Endodermal cell (in vitro differentiated cells): ENCODE measurements around the gene CSNK2A1. TPM values are rescaled to one million over a fixed set of nuclear protein-coding genes. Genes with fewer than 3 reads are reported as not detected.
A peak's percentile ranks its signal among the peaks of the same experiment; 100 is the strongest.

Source experiments
- DNase-seq: peaks from one replicate; pipeline ENCODE4 v3.0.0-alpha.2; 2017
- H3K27ac ChIP-seq: 2 replicates; pipeline ENCODE4 v1.5.1; 2013; ENCODE audit warnings: mild to moderate bottlenecking, low read depth, low read length, moderate library complexity
- H3K27me3 ChIP-seq: 2 replicates; pipeline ENCODE4 v1.6.1; 2013; ENCODE audit warnings: mild to moderate bottlenecking, low read length, moderate library complexity; ENCODE audit not compliant: insufficient read depth, control insufficient read depth, poor library complexity, severe bottlenecking
- H3K36me3 ChIP-seq: 2 replicates; pipeline ENCODE4 v1.7.0; 2013; ENCODE audit warnings: mild to moderate bottlenecking, low read length, moderate library complexity; ENCODE audit not compliant: control insufficient read depth, insufficient read depth
- H3K4me1 ChIP-seq: one replicate; pipeline ENCODE4 v1.7.0; 2013; ENCODE audit warnings: low read length; ENCODE audit not compliant: control insufficient read depth, insufficient read depth
- H3K4me3 ChIP-seq: 2 replicates; pipeline ENCODE4 v1.5.1; 2013; ENCODE audit warnings: mild to moderate bottlenecking, low read length, moderate library complexity
- H3K9ac ChIP-seq: 2 replicates; pipeline ENCODE4 v1.6.1; 2013; ENCODE audit warnings: mild to moderate bottlenecking, low read length, moderate library complexity; ENCODE audit not compliant: poor library complexity, severe bottlenecking; ENCODE audit errors: extremely low read depth
- H3K9me3 ChIP-seq: 2 replicates; pipeline ENCODE4 v1.6.1; 2013; ENCODE audit warnings: mild to moderate bottlenecking, low read length, moderate library complexity; ENCODE audit not compliant: control insufficient read depth
- H3K27ac Mint-ChIP-seq: 2 replicates; pipeline ENCODE4 v1.8.0; 2020; ENCODE audit warnings: mixed read lengths
- H3K27me3 Mint-ChIP-seq: 2 replicates; pipeline ENCODE4 v1.8.0; 2021; ENCODE audit warnings: mild to moderate bottlenecking, mixed read lengths; ENCODE audit not compliant: insufficient read depth
- H3K36me3 Mint-ChIP-seq: 2 replicates; pipeline ENCODE4 v1.8.0; 2020; ENCODE audit warnings: low read depth, mixed read lengths
- H3K4me1 Mint-ChIP-seq: 2 replicates; pipeline ENCODE4 v1.8.0; 2020; ENCODE audit warnings: mixed read lengths
- H3K4me3 Mint-ChIP-seq: 2 replicates; pipeline ENCODE4 v1.8.0; 2020; ENCODE audit warnings: mild to moderate bottlenecking, moderate library complexity, mixed read lengths
- H3K9me3 Mint-ChIP-seq: 2 replicates; pipeline ENCODE4 v1.8.0; 2020; ENCODE audit warnings: mild to moderate bottlenecking, mixed read lengths
- CTCF ChIP-seq: fragments of 200-600 bp; sonication (generic); conservative IDR thresholded peaks from 2 replicates; pipeline ENCODE4 v1.5.0; 2021; ENCODE audit warnings: antibody characterized with exemption, mild to moderate bottlenecking
- WGBS, 2 experiments: methylation state at CpG; one replicate each; pipeline versions ENCODE4 v1.1.5 to v1.1.7; 2013; ENCODE audit warnings: missing lambda C conversion rate in 2 of 2, mixed read lengths in 1 of 2; ENCODE audit not compliant: insufficient coverage in 1 of 2, insufficient read length in 1 of 2; 5-methylcytosine and 5-hydroxymethylcytosine counted together
- total RNA-seq, 2 donors: library from RNA; stranded (reverse); fragmentation: NEBNext Ultra II Directional in 1 of 2; extraction: Animal tissue kit (Norgen Biotek cat#: 25700) in 1 of 2; gene quantifications; 2 replicates in 1 of 2; 3 replicates in 1 of 2; pipeline ENCODE4 v1.2.1, GENCODE V29; 2021

The CSNK2A1 gene
- total RNA-seq, 2 donors from 2014 or later: 202 to 239 TPM

DNA sequence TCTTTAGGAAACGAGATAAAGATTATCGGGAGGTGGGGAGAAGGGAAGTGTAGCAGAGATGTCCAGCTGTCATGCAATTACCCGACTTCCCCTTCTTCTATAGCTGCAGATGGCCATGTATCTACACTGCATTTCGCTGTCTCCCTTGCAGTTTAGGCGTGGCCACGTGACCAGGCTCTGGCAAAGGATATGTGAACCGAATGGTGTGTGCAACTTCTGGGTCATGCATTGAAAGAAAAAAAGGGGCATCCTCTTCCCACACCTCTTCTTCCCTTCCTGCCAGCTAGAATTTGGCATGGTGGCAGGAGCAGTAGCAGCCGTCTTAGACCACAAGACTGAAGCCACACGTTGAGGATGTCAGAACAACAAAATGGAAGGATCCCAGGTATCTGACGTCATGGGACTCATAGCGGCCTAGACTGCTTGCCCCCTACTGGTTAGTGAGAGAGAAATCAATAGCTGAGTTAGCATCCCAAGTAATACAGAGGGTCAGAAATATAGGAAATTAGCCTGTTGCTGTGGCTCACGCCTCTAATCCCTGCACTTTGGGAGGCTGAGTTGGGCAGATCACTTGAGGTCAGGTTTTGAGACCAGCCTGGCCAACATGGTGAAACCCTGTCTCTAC is 33.7 kb upstream of the CSNK2A1 start:
- WGBS, 2 experiments: 81 to 82% methylated on average over 9 to 12 of the region's 12 CpGs
- no peaks in the 10 kb centered on the region for H3K9me3 ChIP-seq

DNA sequence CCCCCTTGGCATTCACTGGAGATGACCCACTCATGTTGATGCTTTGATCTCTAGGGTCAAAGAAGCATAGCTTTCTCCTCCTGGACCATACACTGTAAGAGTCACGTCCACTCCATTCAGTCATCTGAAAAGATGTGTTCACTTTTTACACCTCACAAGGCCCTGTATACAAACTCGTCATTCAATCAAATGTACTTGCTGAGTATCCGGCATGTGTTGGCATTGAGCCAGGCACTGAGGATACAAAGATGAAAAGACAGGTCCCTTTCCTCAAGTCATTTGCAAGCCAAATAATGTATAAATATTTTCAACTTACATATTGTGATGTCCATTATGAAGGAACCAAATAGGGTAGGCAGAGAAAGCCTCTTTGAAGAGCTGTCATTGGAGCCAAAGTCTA is 32.6 kb upstream of the CSNK2A1 start:
- Mint-ChIP-seq H3K36me3 (no peaks in the 10 kb centered on the region), H3K4me1 (peaks cover 41% of the 10 kb centered on the region), H3K27me3 (peaks cover 2% of the 10 kb centered on the region), H3K27ac (no peak overlapping the region), H3K9me3 (no peaks in the 10 kb centered on the region), H3K4me3 (no peak overlapping the region)
- WGBS, 2 experiments: 87 to 93% methylated on average over 3 of the region's 3 CpGs
- no peaks in the 10 kb centered on the region for H3K9me3 ChIP-seq
- H3K9ac ChIP-seq: no peak overlapping the region
- H3K4me3 ChIP-seq: no peak overlapping the region
- DNase-seq: no peak
- no peaks in the 10 kb centered on the region for H3K27me3 ChIP-seq
- H3K4me1 ChIP-seq: peaks cover 17% of the 10 kb centered on the region
- TF ChIP-seq CTCF: no peak
- no peak overlapping the region for H3K27ac ChIP-seq
- no peaks in the 10 kb centered on the region for H3K36me3 ChIP-seq

More for the DNA sequence above, 33.7 kb upstream of the CSNK2A1 start:
- no peak overlapping the region for H3K27ac Mint-ChIP-seq
- H3K36me3 Mint-ChIP-seq: no peaks in the 10 kb centered on the region
- no peaks in the 10 kb centered on the region for H3K36me3 ChIP-seq
- TF ChIP-seq CTCF: peak; percentile 77
- H3K4me3 Mint-ChIP-seq: no peak overlapping the region
- H3K9me3 Mint-ChIP-seq: no peaks in the 10 kb centered on the region
- H3K4me1 ChIP-seq: peaks cover 14% of the 10 kb centered on the region
- H3K27me3 ChIP-seq: no peaks in the 10 kb centered on the region
- DNase-seq: peak; percentile 69
- H3K27ac ChIP-seq: no peak overlapping the region
- H3K4me1 Mint-ChIP-seq: peaks cover 38% of the 10 kb centered on the region
- H3K9ac ChIP-seq: no peak overlapping the region
- peaks cover 4% of the 10 kb centered on the region for H3K27me3 Mint-ChIP-seq
- H3K4me3 ChIP-seq: no peak overlapping the region

- peaks cover 2% of the 10 kb centered on the region for H3K27me3 Mint-ChIP-seq
- peak; percentile 49 for TF ChIP-seq CTCF
- DNase-seq: peak; percentile 57
- 92 to 100% methylated on average over 2 to 3 of the region's 3 CpGs for WGBS, 2 experiments
- H3K27ac Mint-ChIP-seq: no peak overlapping the region
- no peaks in the 10 kb centered on the region for H3K27me3 ChIP-seq
- no peak overlapping the region for H3K9ac ChIP-seq
- no peaks in the 10 kb centered on the region for H3K9me3 ChIP-seq
- H3K4me3 ChIP-seq: no peak overlapping the region
- H3K36me3 ChIP-seq: no peaks in the 10 kb centered on the region
- H3K4me1 Mint-ChIP-seq: peaks cover 41% of the 10 kb centered on the region
- H3K27ac ChIP-seq: no peak overlapping the region
- no peaks in the 10 kb centered on the region for H3K9me3 Mint-ChIP-seq
- peaks cover 17% of the 10 kb centered on the region for H3K4me1 ChIP-seq
- H3K4me3 Mint-ChIP-seq: no peak overlapping the region
- no peaks in the 10 kb centered on the region for H3K36me3 Mint-ChIP-seq
Observed at GRCh38 chr20:575230-575629, 31.6 kb upstream of the CSNK2A1 start.
